HG03064 (cell line): Measurements from ENCODE around the gene DNPH1.

Source experiments
- ATAC-seq: cut with Tn5 transposase; IDR thresholded peaks from one replicate; pipeline ENCODE4 v1.9.1; 2021; ENCODE audit warnings: low read depth; ENCODE audit not compliant: unreplicated experiment

DNPH1 gene

GRCh38 chr6:43264599-43265145, 35.4 kb upstream of the DNPH1 start:
- ATAC-seq: no peak

GRCh38 chr6:43263314-43264178, 34.3 kb upstream of the DNPH1 start:
- ATAC-seq: no peak

GRCh38 chr6:43262780-43263313, 33.6 kb upstream of the DNPH1 start:
- ATAC-seq: no peak

- no peak for ATAC-seq
These were observed 32.9 kb upstream of the DNPH1 start for GRCh38 chr6:43262000-43262779.

- ATAC-seq: no peak
These were observed 31.9 kb upstream of the DNPH1 start for GRCh38 chr6:43261198-43261597.

GRCh38 chr6:43260791-43261190, 31.5 kb upstream of the DNPH1 start:
- ATAC-seq: no peak

GRCh38 chr6:43258807-43259686, 29.8 kb upstream of the DNPH1 start:
- no peak for ATAC-seq

- ATAC-seq: no peak
These were observed 28.9 kb upstream of the DNPH1 start for GRCh38 chr6:43258180-43258579.

GRCh38 chr6:43257367-43258145, 28.3 kb upstream of the DNPH1 start:
- ATAC-seq: no peak

- ATAC-seq: no peak
These were observed 27.5 kb upstream of the DNPH1 start for GRCh38 chr6:43256670-43257366.

- ATAC-seq: no peak
These were observed 26.2 kb upstream of the DNPH1 start for GRCh38 chr6:43255408-43256054.

GRCh38 chr6:43254846-43255245, 25.6 kb upstream of the DNPH1 start:
- no peak for ATAC-seq

GRCh38 chr6:43254138-43254817, 25.0 kb upstream of the DNPH1 start:
- ATAC-seq: no peak

GRCh38 chr6:43253401-43253800, 24.1 kb upstream of the DNPH1 start:
- ATAC-seq: no peak

GRCh38 chr6:43250992-43251373, 21.7 kb upstream of the DNPH1 start:
- no peak for ATAC-seq

- ATAC-seq: no peak
These were observed 19.5 kb upstream of the DNPH1 start for GRCh38 chr6:43248791-43249190.

- no peak for ATAC-seq
These were observed 18.8 kb upstream of the DNPH1 start for GRCh38 chr6:43248101-43248500.
